Kidney (tissue), 14 donors: ENCODE data around the gene PTPN18. TPM values are rescaled to one million over a fixed set of nuclear protein-coding genes. Genes with fewer than 3 reads are reported as not detected.

ENCODE experiments used
- DNase-seq, 5 donors: peaks; one replicate each; pipeline ENCODE4 v3.0.0-alpha.2; 2013 to 2020
- FAIRE-seq: peaks from 2 replicates; lab custom pipeline; 2012; peaks lifted over from hg19 to GRCh38; lab: Jason Lieb, UNC
- H3K27ac ChIP-seq, 2 donors: one replicate each; pipeline ENCODE4 v1.7.0; 2013; ENCODE audit warnings: low read depth in 2 of 2, low read length in 2 of 2, inconsistent platforms in 1 of 2
- H3K27me3 ChIP-seq: one replicate; pipeline ENCODE4 v1.7.1; 2013; ENCODE audit warnings: low read length, inconsistent platforms; ENCODE audit not compliant: control insufficient read depth, insufficient read depth
- H3K36me3 ChIP-seq, 3 donors: one replicate each; pipeline versions ENCODE4 v1.7.0 to v1.7.1; 2013; ENCODE audit warnings: low read length in 3 of 3, control low read depth in 1 of 3, inconsistent platforms in 1 of 3; ENCODE audit not compliant: insufficient read depth in 3 of 3, control insufficient read depth in 2 of 3
- H3K4me1 ChIP-seq, 3 donors: one replicate each; pipeline versions ENCODE4 v1.7.0 to v1.7.1; 2013; ENCODE audit warnings: low read length in 3 of 3, inconsistent platforms in 1 of 3, low read depth in 1 of 3; ENCODE audit not compliant: control insufficient read depth in 2 of 3, insufficient read depth in 2 of 3
- H3K4me3 ChIP-seq, 3 donors: one replicate each; pipeline versions ENCODE4 v1.7.0 to v1.8.1; 2013; ENCODE audit warnings: low read length in 3 of 3, control low read depth in 1 of 3, inconsistent platforms in 1 of 3
- H3K9ac ChIP-seq, 3 donors: one replicate each; pipeline versions ENCODE4 v1.7.0 to v1.7.1; 2013; ENCODE audit warnings: low read length in 3 of 3, control low read depth in 1 of 3, inconsistent platforms in 1 of 3
- H3K9me3 ChIP-seq, 3 donors: one replicate each; pipeline versions ENCODE4 v1.7.0 to v1.7.1; 2013; ENCODE audit warnings: low read length in 3 of 3, control low read depth in 1 of 3, inconsistent platforms in 1 of 3; ENCODE audit not compliant: control insufficient read depth in 2 of 3, insufficient read depth in 1 of 3
- CTCF ChIP-seq: IDR thresholded peaks from 3 replicates; pipeline ENCODE4 v1.5.1; 2012; ENCODE audit warnings: mild to moderate bottlenecking, moderate library complexity, borderline replicate concordance; ENCODE audit not compliant: insufficient read depth; ENCODE audit errors: extremely low read depth
- intact Hi-C: fragments of 100-400 bp; cut with DNase I; formaldehyde crosslinking; loops from one replicate; pipeline ENCODE4 v1.11.1; 2022
- polyA plus RNA-seq: library from polyadenylated mRNA; stranded (reverse); fragments of 350-450 nt; fragmentation: Illumina TruSeq; extraction: RNeasy Lipid Tissue Mini Kit (QIAGEN cat#74804); gene quantifications from one replicate; pipeline ENCODE4 v1.2.3, GENCODE V29; 2014; ENCODE audit warnings: low read depth, low replicate concordance; ENCODE audit not compliant: insufficient read depth
- total RNA-seq: library from RNA; stranded (reverse); fragmentation: NEBNext Ultra II Directional; extraction: Animal tissue kit (Norgen Biotek cat#: 25700); gene quantifications from one replicate; pipeline ENCODE4 v1.2.1, GENCODE V29; 2021
- donor health status: control.
- donor health status: control.
- donor health status: control.
- donor health status: control.
- donor health status: control.
- donor health status: DM: yes; HTN: yes; CAD: no.
- donor health status: Normal renal cell carcinoma (clear cell type).

The PTPN18 gene
- total and polyA plus RNA-seq, 2 donors from 2014 or later, result 34.8 to 89.2 TPM

- peak overlapping the region; percentile 85 to 96 for H3K27ac ChIP-seq
- peak overlapping the region; percentile 34 to 91 (median 69) for H3K9ac ChIP-seq
- H3K27me3 ChIP-seq, result no peaks in the 10 kb centered on the region
- FAIRE-seq, result no peak
- peaks cover 0 to 7% (median 4%) of the 10 kb centered on the region in 3 donors for H3K4me1 ChIP-seq
- intact Hi-C loops, result no loop called here
- peaks cover 2 to 34% (median 27%) of the 10 kb centered on the region in 3 donors for H3K36me3 ChIP-seq
- no peak for TF ChIP-seq CTCF
- H3K4me3 ChIP-seq, result peak overlapping the region; percentile 91 to 96 (median 94)
- H3K9me3 ChIP-seq, result no peaks in the 10 kb centered on the region
- peak; percentile 93 to 98 (median 95) for DNase-seq
These were observed 13.8 kb upstream of the PTPN18 start for GRCh38 chr2:130342020-130342532.

GRCh38 chr2:130342533-130343275 is 13.2 kb upstream of the PTPN18 start, which contains the start of gene IMP4:
Gene IMP4 (plus strand): TSS chr2:130342897. CDS start chr2:130342933, 36 bp downstream.
- Histone ChIP-seq H3K4me3 (peak within 1 kb of the TSS; percentile 91 to 96 (median 94)), H3K27ac (peak within 1 kb of the TSS; percentile 85 to 96), H3K9me3 (no peaks in the 10 kb centered on the region), H3K27me3 (no peaks in the 10 kb centered on the region), H3K4me1 (peaks cover 0 to 7% (median 4%) of the 10 kb centered on the region in 3 donors), H3K36me3 (peaks cover 2 to 39% (median 31%) of the 10 kb centered on the region in 3 donors), H3K9ac (peak within 1 kb of the TSS; percentile 69 to 91 (median 75))
- FAIRE-seq (peak; percentile 82), DNase-seq (peak; percentile 98 to 100 (median 99))
- TF ChIP-seq CTCF, result peak; percentile 18
- intact Hi-C loops, result no loop called here

- Histone ChIP-seq H3K9ac (no peak overlapping the region), H3K27me3 (no peaks in the 10 kb centered on the region), H3K4me3 (no peak overlapping the region), H3K36me3 (peaks cover 0 to 33% (median 26%) of the 10 kb centered on the region in 3 donors), H3K9me3 (no peaks in the 10 kb centered on the region), H3K27ac (no peak overlapping the region), H3K4me1 (peaks cover 0 to 7% (median 4%) of the 10 kb centered on the region in 3 donors)
- FAIRE-seq, result no peak
- TF ChIP-seq CTCF, result no peak
- intact Hi-C loops, result no loop called here
- DNase-seq, result no peak
These were observed 11.3 kb upstream of the PTPN18 start for GRCh38 chr2:130344578-130344977.
